Measurements from ENCODE around the gene PCYOX1L. TPM values are rescaled to one million over a fixed set of nuclear protein-coding genes. Genes with fewer than 3 reads are reported as not detected.

The PCYOX1L gene
- total and polyA plus RNA-seq, 5 donors from 2014 or later = 17.7 to 39.7 (median 19.3) TPM

GRCh38 chr5:149353911-149354310 lies 3.9 kb upstream of the PCYOX1L start:
- Mint-ChIP-seq H3K9me3 (peaks cover 0 to 3% (median 0%) of the 10 kb centered on the region in 7 donors), H3K27ac (peak overlapping the region in 1 of 3 donors; percentile 33), H3K27me3 (no peaks in the 10 kb centered on the region), H3K4me1 (peaks cover 18 to 90% (median 67%) of the 10 kb centered on the region in 4 donors), H3K36me3 (peaks cover 55% of the 10 kb centered on the region), H3K4me3 (peak overlapping the region in 3 of 4 donors; percentile 22 to 58 (median 30))
- Histone ChIP-seq H3K9me3 (ENCODE audit: control insufficient read depth in 2 of 2, low read length in 2 of 2) (no peaks in the 10 kb centered on the region), H3K4me3 (ENCODE audit: low read depth, low read length) (peak overlapping the region; percentile 23), H3K27ac (ENCODE audit: insufficient read depth, low read length, poor library complexity, severe bottlenecking) (peak overlapping the region; percentile 43), H3K4me1 (ENCODE audit: control insufficient read depth, insufficient read depth, low read length, poor library complexity, severe bottlenecking) (peaks cover 77% of the 10 kb centered on the region), H3K36me3 (ENCODE audit: control insufficient read depth, insufficient read depth, low read length) (peaks cover 67% of the 10 kb centered on the region), H3K27me3 (ENCODE audit: control insufficient read depth, insufficient read depth, low read length) (no peaks in the 10 kb centered on the region)
- DNase-seq (no peak), ATAC-seq (ENCODE audit: low read depth in 2 of 2) (no peak)

- Mint-ChIP-seq H3K27me3 (no peaks in the 10 kb centered on the region), H3K4me1 (peaks cover 29 to 90% (median 70%) of the 10 kb centered on the region in 4 donors), H3K9me3 (peaks cover 0 to 3% (median 0%) of the 10 kb centered on the region in 7 donors), H3K4me3 (peak overlapping the region in 3 of 4 donors; percentile 13 to 50 (median 42)), H3K36me3 (peaks cover 41% of the 10 kb centered on the region), H3K27ac (peak overlapping the region in 2 of 3 donors; percentile 63 to 64)
- H3K9me3 ChIP-seq (ENCODE audit: control insufficient read depth in 2 of 2, low read length in 2 of 2) = no peaks in the 10 kb centered on the region
- H3K4me1 ChIP-seq (ENCODE audit: control insufficient read depth, insufficient read depth, low read length, poor library complexity, severe bottlenecking) = peaks cover 77% of the 10 kb centered on the region
- no peak overlapping the region for H3K4me3 ChIP-seq (ENCODE audit: low read depth, low read length)
- H3K27ac ChIP-seq (ENCODE audit: insufficient read depth, low read length, poor library complexity, severe bottlenecking) = peak overlapping the region; percentile 42
- no peaks in the 10 kb centered on the region for H3K27me3 ChIP-seq (ENCODE audit: control insufficient read depth, insufficient read depth, low read length)
- DNase-seq (peak in 1 of 3 donors; percentile 20), ATAC-seq (ENCODE audit: low read depth in 2 of 2) (no peak)
- H3K36me3 ChIP-seq (ENCODE audit: control insufficient read depth, insufficient read depth, low read length) = peaks cover 52% of the 10 kb centered on the region
Observed at GRCh38 chr5:149355688-149356087, 2.2 kb upstream of the PCYOX1L start.

- peak overlapping the region; percentile 9 for H3K4me3 ChIP-seq (ENCODE audit: low read depth, low read length)
- ATAC-seq (ENCODE audit: low read depth in 2 of 2) = no peak
- Mint-ChIP-seq H3K27me3 (no peaks in the 10 kb centered on the region), H3K36me3 (peaks cover 35% of the 10 kb centered on the region), H3K27ac (peak overlapping the region; percentile 63 to 88 (median 64)), H3K9me3 (peaks cover 0 to 3% (median 0%) of the 10 kb centered on the region in 7 donors), H3K4me3 (peak overlapping the region; percentile 8 to 75 (median 46)), H3K4me1 (peaks cover 32 to 92% (median 69%) of the 10 kb centered on the region in 4 donors)
- H3K27me3 ChIP-seq (ENCODE audit: control insufficient read depth, insufficient read depth, low read length) = no peaks in the 10 kb centered on the region
- peaks cover 45% of the 10 kb centered on the region for H3K36me3 ChIP-seq (ENCODE audit: control insufficient read depth, insufficient read depth, low read length)
- peaks cover 74% of the 10 kb centered on the region for H3K4me1 ChIP-seq (ENCODE audit: control insufficient read depth, insufficient read depth, low read length, poor library complexity, severe bottlenecking)
- peak overlapping the region; percentile 79 for H3K27ac ChIP-seq (ENCODE audit: insufficient read depth, low read length, poor library complexity, severe bottlenecking)
- no peaks in the 10 kb centered on the region for H3K9me3 ChIP-seq (ENCODE audit: control insufficient read depth in 2 of 2, low read length in 2 of 2)
- DNase-seq = peak in 1 of 3 donors; percentile 27
Observed at GRCh38 chr5:149356391-149356790, 1.5 kb upstream of the PCYOX1L start.

GRCh38 chr5:149358294-149358651 lies 427 bp downstream of the PCYOX1L start:
- H3K4me3 Mint-ChIP-seq = peak overlapping the region; percentile 93 to 96 (median 94)
- peaks cover 25 to 81% (median 63%) of the 10 kb centered on the region in 4 donors for H3K4me1 Mint-ChIP-seq
- DNase-seq (peak; percentile 29 to 46 (median 34)), ATAC-seq (ENCODE audit: low read depth in 2 of 2) (peak in 1 of 2 donors; percentile 11)
- peaks cover 21% of the 10 kb centered on the region for H3K36me3 Mint-ChIP-seq
- Histone ChIP-seq H3K4me1 (ENCODE audit: control insufficient read depth, insufficient read depth, low read length, poor library complexity, severe bottlenecking) (peaks cover 56% of the 10 kb centered on the region), H3K27ac (ENCODE audit: insufficient read depth, low read length, poor library complexity, severe bottlenecking) (peak overlapping the region; percentile 79), H3K36me3 (ENCODE audit: control insufficient read depth, insufficient read depth, low read length) (peaks cover 27% of the 10 kb centered on the region), H3K4me3 (ENCODE audit: low read depth, low read length) (peak overlapping the region; percentile 77), H3K9me3 (ENCODE audit: control insufficient read depth in 2 of 2, low read length in 2 of 2) (no peaks in the 10 kb centered on the region), H3K27me3 (ENCODE audit: control insufficient read depth, insufficient read depth, low read length) (no peaks in the 10 kb centered on the region)
- H3K27me3 Mint-ChIP-seq = no peaks in the 10 kb centered on the region
- H3K9me3 Mint-ChIP-seq = peaks cover 0 to 3% (median 0%) of the 10 kb centered on the region in 7 donors
- peak overlapping the region; percentile 91 to 96 (median 94) for H3K27ac Mint-ChIP-seq

- Histone ChIP-seq H3K36me3 (ENCODE audit: control insufficient read depth, insufficient read depth, low read length) (peaks cover 20% of the 10 kb centered on the region), H3K4me3 (ENCODE audit: low read depth, low read length) (peak overlapping the region; percentile 77), H3K27me3 (ENCODE audit: control insufficient read depth, insufficient read depth, low read length) (no peaks in the 10 kb centered on the region), H3K27ac (ENCODE audit: insufficient read depth, low read length, poor library complexity, severe bottlenecking) (peak overlapping the region; percentile 79), H3K9me3 (ENCODE audit: control insufficient read depth in 2 of 2, low read length in 2 of 2) (no peaks in the 10 kb centered on the region), H3K4me1 (ENCODE audit: control insufficient read depth, insufficient read depth, low read length, poor library complexity, severe bottlenecking) (peaks cover 49% of the 10 kb centered on the region)
- ATAC-seq (ENCODE audit: low read depth in 2 of 2) = no peak
- H3K36me3 Mint-ChIP-seq = peaks cover 16% of the 10 kb centered on the region
- H3K9me3 Mint-ChIP-seq = peaks cover 0 to 3% (median 0%) of the 10 kb centered on the region in 7 donors
- no peaks in the 10 kb centered on the region for H3K27me3 Mint-ChIP-seq
- peak overlapping the region; percentile 93 to 96 (median 94) for H3K4me3 Mint-ChIP-seq
- peak in 1 of 3 donors; percentile 11 for DNase-seq
- peak overlapping the region in 2 of 3 donors; percentile 91 to 96 for H3K27ac Mint-ChIP-seq
- peaks cover 25 to 75% (median 60%) of the 10 kb centered on the region in 4 donors for H3K4me1 Mint-ChIP-seq
Observed at GRCh38 chr5:149358868-149359495, 1.1 kb downstream of the PCYOX1L start.

- ATAC-seq (ENCODE audit: low read depth in 2 of 2) (no peak), DNase-seq (peak in 1 of 3 donors; percentile 24)
- Mint-ChIP-seq H3K4me3 (peak overlapping the region; percentile 57 to 94 (median 87)), H3K27ac (peak overlapping the region; percentile 89 to 96 (median 94)), H3K27me3 (no peaks in the 10 kb centered on the region), H3K9me3 (peaks cover 0 to 2% (median 0%) of the 10 kb centered on the region in 7 donors), H3K36me3 (peaks cover 13% of the 10 kb centered on the region), H3K4me1 (peaks cover 21 to 71% (median 52%) of the 10 kb centered on the region in 4 donors)
- peak overlapping the region; percentile 34 for H3K27ac ChIP-seq (ENCODE audit: insufficient read depth, low read length, poor library complexity, severe bottlenecking)
- H3K4me1 ChIP-seq (ENCODE audit: control insufficient read depth, insufficient read depth, low read length, poor library complexity, severe bottlenecking) = peaks cover 47% of the 10 kb centered on the region
- H3K27me3 ChIP-seq (ENCODE audit: control insufficient read depth, insufficient read depth, low read length) = no peaks in the 10 kb centered on the region
- peaks cover 16% of the 10 kb centered on the region for H3K36me3 ChIP-seq (ENCODE audit: control insufficient read depth, insufficient read depth, low read length)
- H3K4me3 ChIP-seq (ENCODE audit: low read depth, low read length) = peak overlapping the region; percentile 12
- no peaks in the 10 kb centered on the region for H3K9me3 ChIP-seq (ENCODE audit: control insufficient read depth in 2 of 2, low read length in 2 of 2)
Observed at GRCh38 chr5:149360272-149360671, 2.4 kb downstream of the PCYOX1L start.

GRCh38 chr5:149362541-149362940 lies 4.7 kb downstream of the PCYOX1L start:
- Mint-ChIP-seq H3K4me3 (peak overlapping the region in 1 of 4 donors; percentile 39), H3K27me3 (no peaks in the 10 kb centered on the region), H3K36me3 (peaks cover 12% of the 10 kb centered on the region), H3K9me3 (peaks cover 0 to 2% (median 0%) of the 10 kb centered on the region in 7 donors), H3K4me1 (peaks cover 16 to 63% (median 41%) of the 10 kb centered on the region in 4 donors), H3K27ac (peak overlapping the region; percentile 82 to 89 (median 84))
- Histone ChIP-seq H3K4me3 (ENCODE audit: low read depth, low read length) (no peak overlapping the region), H3K36me3 (ENCODE audit: control insufficient read depth, insufficient read depth, low read length) (peaks cover 8% of the 10 kb centered on the region), H3K27me3 (ENCODE audit: control insufficient read depth, insufficient read depth, low read length) (no peaks in the 10 kb centered on the region), H3K27ac (ENCODE audit: insufficient read depth, low read length, poor library complexity, severe bottlenecking) (no peak overlapping the region), H3K4me1 (ENCODE audit: control insufficient read depth, insufficient read depth, low read length, poor library complexity, severe bottlenecking) (peaks cover 35% of the 10 kb centered on the region), H3K9me3 (ENCODE audit: control insufficient read depth in 2 of 2, low read length in 2 of 2) (no peaks in the 10 kb centered on the region)
- DNase-seq (no peak), ATAC-seq (ENCODE audit: low read depth in 2 of 2) (no peak)
